Liver (tissue), 9 donors: Measurements from ENCODE around the gene SLC9C2. TPM values are rescaled to one million over a fixed set of nuclear protein-coding genes. Genes with fewer than 3 reads are reported as not detected.

ENCODE experiments used
- DNase-seq: peaks from one replicate; pipeline ENCODE4 v3.0.0-alpha.2; 2017; ENCODE audit warnings: low spot score
- H3K27ac ChIP-seq, 2 donors: one replicate each; pipeline ENCODE4 v1.7.0; 2013; ENCODE audit warnings: inconsistent platforms in 2 of 2, low read length in 2 of 2, control low read depth in 1 of 2, low read depth in 1 of 2, mild to moderate bottlenecking in 1 of 2
- H3K27me3 ChIP-seq, 4 donors: one replicate each; pipeline versions ENCODE4 v1.6.1 to v1.7.0; 2013; ENCODE audit warnings: low read length in 3 of 4, inconsistent platforms in 1 of 4, mild to moderate bottlenecking in 1 of 4, moderate library complexity in 1 of 4; ENCODE audit not compliant: control insufficient read depth in 4 of 4, insufficient read depth in 4 of 4
- H3K36me3 ChIP-seq, 4 donors: one replicate each; pipeline versions ENCODE4 v1.6.1 to v1.7.0; 2013; ENCODE audit warnings: low read length in 3 of 4, mild to moderate bottlenecking in 3 of 4, low read depth in 1 of 4, moderate library complexity in 1 of 4; ENCODE audit not compliant: control insufficient read depth in 4 of 4, insufficient read depth in 3 of 4
- H3K4me1 ChIP-seq, 4 donors: one replicate each; pipeline versions ENCODE4 v1.6.1 to v1.7.0; 2013; ENCODE audit warnings: low read length in 3 of 4, mild to moderate bottlenecking in 3 of 4, moderate library complexity in 1 of 4; ENCODE audit not compliant: control insufficient read depth in 4 of 4, insufficient read depth in 4 of 4
- H3K4me3 ChIP-seq, 3 donors: one replicate each; pipeline versions ENCODE4 v1.6.1 to v1.7.0; 2013; ENCODE audit warnings: low read length in 3 of 3, control low read depth in 1 of 3, low read depth in 1 of 3, mild to moderate bottlenecking in 1 of 3
- H3K9ac ChIP-seq, 2 donors: one replicate each; pipeline ENCODE4 v1.7.0; 2013; ENCODE audit warnings: low read length in 2 of 2, mild to moderate bottlenecking in 2 of 2, moderate library complexity in 2 of 2, control low read depth in 1 of 2, low read depth in 1 of 2
- H3K9me3 ChIP-seq, 4 donors: one replicate each; pipeline versions ENCODE4 v1.6.1 to v1.7.0; 2013; ENCODE audit warnings: low read length in 3 of 4; ENCODE audit not compliant: control insufficient read depth in 4 of 4
- FOXA2 ChIP-seq: IDR thresholded peaks from 2 replicates; pipeline ENCODE4 v1.6.1; 2016; ENCODE audit warnings: antibody characterized with exemption
- HNF4A ChIP-seq, 2 donors: conservative IDR thresholded peaks; 2 replicates each; pipeline ENCODE4 v1.6.1; 2016; ENCODE audit warnings: antibody characterized with exemption in 2 of 2, mild to moderate bottlenecking in 2 of 2
- HNF4G ChIP-seq: IDR thresholded peaks from 2 replicates; pipeline ENCODE4 v1.6.1; 2016; ENCODE audit warnings: antibody characterized with exemption
- NR2F2 ChIP-seq: IDR thresholded peaks from 2 replicates; pipeline ENCODE4 v1.6.1; 2016; ENCODE audit warnings: antibody characterized with exemption
- RXRA ChIP-seq, 2 donors: IDR thresholded peaks; 2 replicates each; pipeline ENCODE4 v1.6.1; 2017 to 2018; ENCODE audit warnings: antibody characterized with exemption in 2 of 2, mild to moderate bottlenecking in 1 of 2
- SP1 ChIP-seq: IDR thresholded peaks from 2 replicates; pipeline ENCODE4 v1.6.1; 2018; ENCODE audit warnings: antibody characterized with exemption, mild to moderate bottlenecking
- TAF1 ChIP-seq: conservative IDR thresholded peaks from 2 replicates; pipeline ENCODE4 v1.6.1; 2016; ENCODE audit warnings: antibody characterized with exemption, mild to moderate bottlenecking
- YY1 ChIP-seq: IDR thresholded peaks from 2 replicates; pipeline ENCODE4 v1.6.1; 2016; ENCODE audit warnings: antibody characterized with exemption, mild to moderate bottlenecking
- WGBS: extraction: QIAGEN DNeasy Blood & Tissue Kit; methylation state at CpG from one replicate; pipeline ENCODE4 v1.1.7; 2013; 5-methylcytosine and 5-hydroxymethylcytosine counted together
- polyA plus RNA-seq, 2 donors: library from polyadenylated mRNA; stranded (reverse) in 1 of 2; unstranded in 1 of 2; fragments of 200-250 nt in 1 of 2; fragments of >200 nt in 1 of 2; fragmentation: Nextera tagmentation in 1 of 2; extraction: Ambion mirVana in 1 of 2; gene quantifications; one replicate each; pipeline versions ENCODE4 v1.2.1 to v1.2.3, GENCODE V29; 2013 to 2015
- total RNA-seq, 2 donors: library from RNA; depleted of rRNA; stranded (reverse); fragments of >200 nt; gene quantifications; one replicate each; pipeline ENCODE4 v1.2.3, GENCODE V29; 2014
- TF ChIP-seq, protein P1 (sequence below): fragments of 150-350 bp; IDR thresholded peaks from 2 replicates; pipeline ENCODE4 v1.5.1; 2017; ENCODE audit warnings: improper control_type of control experiment, low read depth, low read length; ENCODE audit not compliant: missing input control
- TF ChIP-seq, protein P2 (sequence below): IDR thresholded peaks from 2 replicates; pipeline ENCODE4 v1.6.1; 2016; ENCODE audit warnings: antibody characterized with exemption
- TF ChIP-seq, protein P3 (sequence below): IDR thresholded peaks from 2 replicates; pipeline ENCODE4 v1.6.1; 2016; ENCODE audit warnings: antibody characterized with exemption, mild to moderate bottlenecking
- donor health status: healthy.
- donor health status: healthy.
- donor health status: healthy.
- donor health status: healthy.
- donor health status: healthy.

Gene SLC9C2
- total and polyA plus RNA-seq, 4 donors, result not detected

DNA sequence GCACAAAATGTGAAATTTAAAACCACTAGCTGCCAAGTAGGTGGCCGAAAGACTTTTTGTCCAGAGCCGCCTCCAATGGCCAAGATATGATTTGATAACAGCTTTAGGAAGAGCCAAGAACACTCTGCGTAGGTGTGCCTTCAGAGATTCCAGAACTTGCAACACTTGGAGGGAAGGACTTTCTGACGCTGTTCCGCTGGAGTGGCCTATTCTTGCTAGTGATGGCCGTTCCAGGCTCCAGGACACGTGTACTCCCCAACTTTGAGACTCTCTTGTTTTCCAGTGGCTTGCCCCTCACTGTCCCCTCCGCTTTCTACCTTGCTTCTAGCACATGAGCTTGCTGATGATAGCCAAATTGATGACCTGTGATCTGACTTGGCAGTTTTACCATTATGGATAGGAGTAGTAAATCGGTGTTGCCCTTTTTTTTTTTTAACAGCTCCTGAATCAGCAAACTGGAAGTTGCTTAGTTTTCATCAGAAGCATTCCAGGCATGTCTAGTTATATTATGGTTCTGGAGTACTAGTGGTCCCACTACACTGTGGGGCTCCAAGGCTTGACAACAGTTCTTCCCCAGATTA lies 124.7 kb downstream of the SLC9C2 start (continued):
- no peak for TF ChIP-seq FOXA2

DNA sequence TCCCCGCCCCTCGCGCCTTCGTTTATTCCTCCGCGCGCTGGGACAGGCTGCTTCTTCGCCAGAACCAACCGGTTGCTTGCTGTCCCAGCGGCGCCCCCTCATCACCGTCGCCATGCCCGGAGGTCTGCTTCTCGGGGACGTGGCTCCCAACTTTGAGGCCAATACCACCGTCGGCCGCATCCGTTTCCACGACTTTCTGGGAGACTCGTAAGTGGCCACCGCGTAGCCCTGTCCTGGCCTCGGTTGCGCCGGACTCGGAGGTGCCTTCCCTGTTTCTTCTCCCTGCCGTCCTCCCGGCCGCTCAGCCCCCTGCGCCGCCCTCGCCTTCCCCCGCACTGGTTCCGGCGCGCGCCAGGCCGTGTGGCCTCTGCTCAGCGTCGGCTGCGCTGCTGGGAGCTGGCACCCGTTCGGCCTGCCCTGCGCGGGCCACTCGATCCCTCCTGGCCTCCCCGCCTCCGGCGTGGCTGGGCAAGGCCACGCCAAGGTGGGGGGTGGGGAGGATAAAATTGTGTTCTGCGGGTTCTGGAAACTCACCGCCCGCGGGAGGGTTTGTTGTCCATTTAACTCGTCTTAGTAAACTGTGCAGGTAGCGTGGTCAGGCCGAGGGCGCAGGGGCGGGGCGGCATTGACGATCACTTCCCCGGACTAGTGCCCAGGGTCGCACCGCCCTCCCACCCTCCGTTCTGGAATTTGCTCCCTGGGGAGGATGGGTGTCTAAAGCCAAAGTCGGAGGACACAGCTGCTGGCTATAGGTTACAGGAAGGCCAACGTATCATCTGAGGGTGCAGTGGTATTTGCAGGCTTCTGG lies 125.4 kb downstream of the SLC9C2 start, which contains the start of gene PRDX6:
TSS of gene PRDX6 (plus strand) at position 50 of the 808 bp plus-strand sequence. CDS start at position 113, 63 bp downstream.
- Histone ChIP-seq H3K4me1 (peaks cover 6 to 76% (median 61%) of the 10 kb centered on the region in 4 donors), H3K4me3 (peak within 1 kb of the TSS; percentile 85 to 96 (median 87)), H3K27ac (peak within 1 kb of the TSS; percentile 99 to 100), H3K27me3 (no peaks in the 10 kb centered on the region), H3K36me3 (peaks cover 4 to 17% (median 16%) of the 10 kb centered on the region in 4 donors), H3K9ac (peak within 1 kb of the TSS; percentile 84 to 97), H3K9me3 (no peaks in the 10 kb centered on the region)
- peak; percentile 79 for DNase-seq
- WGBS, result under 1% methylated on average over 69 of the region's 69 CpGs
- TF ChIP-seq TAF1 (peak; percentile 67), FOXA2 (no peak), HNF4G (peak; percentile 24), RXRA (IDR thresholded peaks at IDR 0.05) (peak in 1 of 2 donors; percentile 75), HNF4A (conservative IDR thresholded peaks at IDR 0.05) (peak; percentile 83 to 84), YY1 (no peak), SP1 (no peak), NR2F2 (peak; percentile 20)
- TF ChIP-seq, protein P1, sequence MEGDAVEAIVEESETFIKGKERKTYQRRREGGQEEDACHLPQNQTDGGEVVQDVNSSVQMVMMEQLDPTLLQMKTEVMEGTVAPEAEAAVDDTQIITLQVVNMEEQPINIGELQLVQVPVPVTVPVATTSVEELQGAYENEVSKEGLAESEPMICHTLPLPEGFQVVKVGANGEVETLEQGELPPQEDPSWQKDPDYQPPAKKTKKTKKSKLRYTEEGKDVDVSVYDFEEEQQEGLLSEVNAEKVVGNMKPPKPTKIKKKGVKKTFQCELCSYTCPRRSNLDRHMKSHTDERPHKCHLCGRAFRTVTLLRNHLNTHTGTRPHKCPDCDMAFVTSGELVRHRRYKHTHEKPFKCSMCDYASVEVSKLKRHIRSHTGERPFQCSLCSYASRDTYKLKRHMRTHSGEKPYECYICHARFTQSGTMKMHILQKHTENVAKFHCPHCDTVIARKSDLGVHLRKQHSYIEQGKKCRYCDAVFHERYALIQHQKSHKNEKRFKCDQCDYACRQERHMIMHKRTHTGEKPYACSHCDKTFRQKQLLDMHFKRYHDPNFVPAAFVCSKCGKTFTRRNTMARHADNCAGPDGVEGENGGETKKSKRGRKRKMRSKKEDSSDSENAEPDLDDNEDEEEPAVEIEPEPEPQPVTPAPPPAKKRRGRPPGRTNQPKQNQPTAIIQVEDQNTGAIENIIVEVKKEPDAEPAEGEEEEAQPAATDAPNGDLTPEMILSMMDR, result no peak
- TF ChIP-seq, protein P2, sequence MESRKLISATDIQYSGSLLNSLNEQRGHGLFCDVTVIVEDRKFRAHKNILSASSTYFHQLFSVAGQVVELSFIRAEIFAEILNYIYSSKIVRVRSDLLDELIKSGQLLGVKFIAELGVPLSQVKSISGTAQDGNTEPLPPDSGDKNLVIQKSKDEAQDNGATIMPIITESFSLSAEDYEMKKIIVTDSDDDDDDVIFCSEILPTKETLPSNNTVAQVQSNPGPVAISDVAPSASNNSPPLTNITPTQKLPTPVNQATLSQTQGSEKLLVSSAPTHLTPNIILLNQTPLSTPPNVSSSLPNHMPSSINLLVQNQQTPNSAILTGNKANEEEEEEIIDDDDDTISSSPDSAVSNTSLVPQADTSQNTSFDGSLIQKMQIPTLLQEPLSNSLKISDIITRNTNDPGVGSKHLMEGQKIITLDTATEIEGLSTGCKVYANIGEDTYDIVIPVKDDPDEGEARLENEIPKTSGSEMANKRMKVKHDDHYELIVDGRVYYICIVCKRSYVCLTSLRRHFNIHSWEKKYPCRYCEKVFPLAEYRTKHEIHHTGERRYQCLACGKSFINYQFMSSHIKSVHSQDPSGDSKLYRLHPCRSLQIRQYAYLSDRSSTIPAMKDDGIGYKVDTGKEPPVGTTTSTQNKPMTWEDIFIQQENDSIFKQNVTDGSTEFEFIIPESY, result no peak
- TF ChIP-seq, protein P3, sequence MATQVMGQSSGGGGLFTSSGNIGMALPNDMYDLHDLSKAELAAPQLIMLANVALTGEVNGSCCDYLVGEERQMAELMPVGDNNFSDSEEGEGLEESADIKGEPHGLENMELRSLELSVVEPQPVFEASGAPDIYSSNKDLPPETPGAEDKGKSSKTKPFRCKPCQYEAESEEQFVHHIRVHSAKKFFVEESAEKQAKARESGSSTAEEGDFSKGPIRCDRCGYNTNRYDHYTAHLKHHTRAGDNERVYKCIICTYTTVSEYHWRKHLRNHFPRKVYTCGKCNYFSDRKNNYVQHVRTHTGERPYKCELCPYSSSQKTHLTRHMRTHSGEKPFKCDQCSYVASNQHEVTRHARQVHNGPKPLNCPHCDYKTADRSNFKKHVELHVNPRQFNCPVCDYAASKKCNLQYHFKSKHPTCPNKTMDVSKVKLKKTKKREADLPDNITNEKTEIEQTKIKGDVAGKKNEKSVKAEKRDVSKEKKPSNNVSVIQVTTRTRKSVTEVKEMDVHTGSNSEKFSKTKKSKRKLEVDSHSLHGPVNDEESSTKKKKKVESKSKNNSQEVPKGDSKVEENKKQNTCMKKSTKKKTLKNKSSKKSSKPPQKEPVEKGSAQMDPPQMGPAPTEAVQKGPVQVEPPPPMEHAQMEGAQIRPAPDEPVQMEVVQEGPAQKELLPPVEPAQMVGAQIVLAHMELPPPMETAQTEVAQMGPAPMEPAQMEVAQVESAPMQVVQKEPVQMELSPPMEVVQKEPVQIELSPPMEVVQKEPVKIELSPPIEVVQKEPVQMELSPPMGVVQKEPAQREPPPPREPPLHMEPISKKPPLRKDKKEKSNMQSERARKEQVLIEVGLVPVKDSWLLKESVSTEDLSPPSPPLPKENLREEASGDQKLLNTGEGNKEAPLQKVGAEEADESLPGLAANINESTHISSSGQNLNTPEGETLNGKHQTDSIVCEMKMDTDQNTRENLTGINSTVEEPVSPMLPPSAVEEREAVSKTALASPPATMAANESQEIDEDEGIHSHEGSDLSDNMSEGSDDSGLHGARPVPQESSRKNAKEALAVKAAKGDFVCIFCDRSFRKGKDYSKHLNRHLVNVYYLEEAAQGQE, result peak; percentile 93
